ENCODE measurements around the gene CAPNS1.
A peak's percentile ranks its signal among the peaks of the same experiment; 100 is the strongest.

Gene CAPNS1

DNA sequence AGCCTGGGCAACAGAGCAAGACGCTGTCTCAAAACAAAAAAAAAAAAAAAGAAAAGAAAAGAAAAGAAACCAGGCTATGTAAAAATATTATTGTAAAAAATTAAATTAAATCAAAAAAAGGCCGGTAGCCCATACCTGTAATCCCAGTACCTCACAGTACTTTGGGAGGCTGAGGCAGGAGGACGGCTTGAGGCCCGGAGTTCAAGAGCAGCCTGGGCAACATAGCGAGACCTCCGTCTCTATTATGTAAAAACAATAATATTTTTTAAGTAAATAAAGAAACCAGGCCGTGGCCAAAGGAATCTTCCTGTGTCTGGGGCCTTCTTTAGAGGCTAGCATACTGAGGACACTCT is 770 bp upstream of the CAPNS1 start:
- no peaks in the 10 kb centered on the region for H3K9me3 ChIP-seq (ENCODE audit: low read depth, low read length)
- TF ChIP-seq POLR2AphosphoS5 (IDR thresholded peaks at IDR 0.05; ENCODE audit: borderline replicate concordance, low read depth, low read length) (no peak), EZH2 (IDR thresholded peaks at IDR 0.05) (no peak), FOXP2 (optimal IDR thresholded peaks at IDR 0.05; ENCODE audit: control extremely low read depth, extremely low read length, insufficient read depth) (no peak)
- no peak overlapping the region for H3K27ac ChIP-seq
- peak overlapping the region; percentile 88 for H3K4me3 ChIP-seq
- H3K9ac ChIP-seq (ENCODE audit: insufficient read length), result peak overlapping the region; percentile 87
- H3K36me3 ChIP-seq (ENCODE audit: insufficient read depth, low read length), result peaks cover 19% of the 10 kb centered on the region
- DNase-seq (ENCODE audit: low read depth, low spot score), result no peak

- TF ChIP-seq POLR2AphosphoS5 (IDR thresholded peaks at IDR 0.05; ENCODE audit: borderline replicate concordance, low read depth, low read length) (no peak), EZH2 (IDR thresholded peaks at IDR 0.05) (no peak), FOXP2 (optimal IDR thresholded peaks at IDR 0.05; ENCODE audit: control extremely low read depth, extremely low read length, insufficient read depth) (no peak)
Measured at GRCh38 chr19:36140304-36141038, 605 bp downstream of the CAPNS1 start.

GRCh38 chr19:36141039-36141927 is 1.4 kb downstream of the CAPNS1 start:
- Histone ChIP-seq H3K36me3 (ENCODE audit: insufficient read depth, low read length) (peaks cover 30% of the 10 kb centered on the region), H3K9ac (ENCODE audit: insufficient read length) (no peak overlapping the region), H3K4me3 (peak overlapping the region; percentile 88), H3K9me3 (ENCODE audit: low read depth, low read length) (no peaks in the 10 kb centered on the region), H3K27ac (no peak overlapping the region)
- no peak for TF ChIP-seq EZH2 (IDR thresholded peaks at IDR 0.05)
- TF ChIP-seq FOXP2 (optimal IDR thresholded peaks at IDR 0.05; ENCODE audit: control extremely low read depth, extremely low read length, insufficient read depth), result no peak
- TF ChIP-seq POLR2AphosphoS5 (IDR thresholded peaks at IDR 0.05; ENCODE audit: borderline replicate concordance, low read depth, low read length), result no peak
- no peak for DNase-seq (ENCODE audit: low read depth, low spot score)

More at GRCh38 chr19:36140304-36141038, 605 bp downstream of the CAPNS1 start:
- Histone ChIP-seq H3K9ac (ENCODE audit: insufficient read length) (peak overlapping the region; percentile 87), H3K36me3 (ENCODE audit: insufficient read depth, low read length) (peaks cover 22% of the 10 kb centered on the region), H3K27ac (peak overlapping the region; percentile 76; the same call in 1 of the 2 replicates), H3K4me3 (peak overlapping the region; percentile 88), H3K9me3 (ENCODE audit: low read depth, low read length) (no peaks in the 10 kb centered on the region)
- DNase-seq (ENCODE audit: low read depth, low spot score), result no peak

GRCh38 chr19:36142046-36142445 is 2.2 kb downstream of the CAPNS1 start:
- TF ChIP-seq FOXP2 (optimal IDR thresholded peaks at IDR 0.05; ENCODE audit: control extremely low read depth, extremely low read length, insufficient read depth), result no peak
- no peak for TF ChIP-seq POLR2AphosphoS5 (IDR thresholded peaks at IDR 0.05; ENCODE audit: borderline replicate concordance, low read depth, low read length)
- TF ChIP-seq EZH2 (IDR thresholded peaks at IDR 0.05), result no peak
- no peak overlapping the region for H3K4me3 ChIP-seq
- no peak overlapping the region for H3K27ac ChIP-seq
- H3K36me3 ChIP-seq (ENCODE audit: insufficient read depth, low read length), result peaks cover 38% of the 10 kb centered on the region
- no peaks in the 10 kb centered on the region for H3K9me3 ChIP-seq (ENCODE audit: low read depth, low read length)
- H3K9ac ChIP-seq (ENCODE audit: insufficient read length), result no peak overlapping the region
- no peak for DNase-seq (ENCODE audit: low read depth, low spot score)

GRCh38 chr19:36142496-36142895 is 2.6 kb downstream of the CAPNS1 start:
- Histone ChIP-seq H3K9ac (ENCODE audit: insufficient read length) (no peak overlapping the region), H3K4me3 (no peak overlapping the region), H3K9me3 (ENCODE audit: low read depth, low read length) (no peaks in the 10 kb centered on the region), H3K36me3 (ENCODE audit: insufficient read depth, low read length) (peaks cover 40% of the 10 kb centered on the region), H3K27ac (no peak overlapping the region)
- no peak for DNase-seq (ENCODE audit: low read depth, low spot score)
- TF ChIP-seq EZH2 (IDR thresholded peaks at IDR 0.05) (no peak), POLR2AphosphoS5 (IDR thresholded peaks at IDR 0.05; ENCODE audit: borderline replicate concordance, low read depth, low read length) (no peak), FOXP2 (optimal IDR thresholded peaks at IDR 0.05; ENCODE audit: control extremely low read depth, extremely low read length, insufficient read depth) (no peak)

GRCh38 chr19:36144624-36145023 is 4.8 kb downstream of the CAPNS1 start:
- no peak for DNase-seq (ENCODE audit: low read depth, low spot score)
- no peak overlapping the region for H3K4me3 ChIP-seq
- no peak for TF ChIP-seq EZH2 (IDR thresholded peaks at IDR 0.05)
- TF ChIP-seq POLR2AphosphoS5 (IDR thresholded peaks at IDR 0.05; ENCODE audit: borderline replicate concordance, low read depth, low read length), result no peak
- no peak for TF ChIP-seq FOXP2 (optimal IDR thresholded peaks at IDR 0.05; ENCODE audit: control extremely low read depth, extremely low read length, insufficient read depth)
- peaks cover 48% of the 10 kb centered on the region for H3K36me3 ChIP-seq (ENCODE audit: insufficient read depth, low read length)
- no peak overlapping the region for H3K27ac ChIP-seq
- no peaks in the 10 kb centered on the region for H3K9me3 ChIP-seq (ENCODE audit: low read depth, low read length)
- H3K9ac ChIP-seq (ENCODE audit: insufficient read length), result no peak overlapping the region

- DNase-seq (ENCODE audit: low read depth, low spot score), result no peak
- no peak overlapping the region for H3K27ac ChIP-seq
- peaks cover 34% of the 10 kb centered on the region for H3K36me3 ChIP-seq (ENCODE audit: insufficient read depth, low read length)
- H3K4me3 ChIP-seq, result no peak overlapping the region
- H3K9me3 ChIP-seq (ENCODE audit: low read depth, low read length), result no peaks in the 10 kb centered on the region
- TF ChIP-seq FOXP2 (optimal IDR thresholded peaks at IDR 0.05; ENCODE audit: control extremely low read depth, extremely low read length, insufficient read depth), result no peak
- TF ChIP-seq POLR2AphosphoS5 (IDR thresholded peaks at IDR 0.05; ENCODE audit: borderline replicate concordance, low read depth, low read length), result no peak
- TF ChIP-seq EZH2 (IDR thresholded peaks at IDR 0.05), result no peak
- no peak overlapping the region for H3K9ac ChIP-seq (ENCODE audit: insufficient read length)
Measured at GRCh38 chr19:36149673-36150406, 10.0 kb downstream of the CAPNS1 start.

- Histone ChIP-seq H3K9me3 (ENCODE audit: low read depth, low read length) (no peaks in the 10 kb centered on the region), H3K9ac (ENCODE audit: insufficient read length) (no peak overlapping the region), H3K36me3 (ENCODE audit: insufficient read depth, low read length) (peaks cover 29% of the 10 kb centered on the region), H3K4me3 (no peak overlapping the region), H3K27ac (no peak overlapping the region)
- DNase-seq (ENCODE audit: low read depth, low spot score), result no peak
- TF ChIP-seq EZH2 (IDR thresholded peaks at IDR 0.05) (no peak), FOXP2 (optimal IDR thresholded peaks at IDR 0.05; ENCODE audit: control extremely low read depth, extremely low read length, insufficient read depth) (no peak), POLR2AphosphoS5 (IDR thresholded peaks at IDR 0.05; ENCODE audit: borderline replicate concordance, low read depth, low read length) (no peak)
Measured at GRCh38 chr19:36150586-36150985, 10.7 kb downstream of the CAPNS1 start.

Measured in SK-N-MC (cell line).